Heart left ventricle (tissue), 16 donors: Measurements from ENCODE around the gene NFAT5. TPM values are rescaled to one million over a fixed set of nuclear protein-coding genes. Genes with fewer than 3 reads are reported as not detected.
"Not testable (repeated sequence)": the region's sequence is repeated elsewhere in the genome, so short reads cannot be mapped to it uniquely, and the experiment has no call there.

Experiments
- ATAC-seq, 4 donors: fragments of 200-7000 bp; cut with Tn5 transposase; one replicate each; pipeline ENCODE4 v1.9.1; 2020 to 2022; ENCODE audit warnings: moderate library complexity in 4 of 4, mild to moderate bottlenecking in 3 of 4, moderate number of reproducible peaks in 1 of 4
- DNase-seq, 5 donors: peaks; one replicate each; pipeline ENCODE4 v3.0.0-alpha.2; 2020
- H3K27ac ChIP-seq, 12 donors: fragments of 200-600 bp; sonication (generic) in 4 of 12; one replicate each; pipeline versions ENCODE4 v1.5.0 to v1.8.0; 2016 to 2022; ENCODE audit warnings: mild to moderate bottlenecking in 2 of 12
- H3K27me3 ChIP-seq, 9 donors: fragments of 200-600 bp; sonication (generic) in 2 of 9; one replicate each; pipeline versions ENCODE4 v1.5.1 to v1.8.0; 2016 to 2022; ENCODE audit warnings: mild to moderate bottlenecking in 3 of 9
- H3K36me3 ChIP-seq, 9 donors: fragments of 200-600 bp; sonication (generic) in 2 of 9; one replicate each; pipeline versions ENCODE4 v1.5.0 to v1.8.0; 2018 to 2022; ENCODE audit warnings: mild to moderate bottlenecking in 2 of 9
- H3K4me1 ChIP-seq, 12 donors: fragments of 200-600 bp; sonication (generic) in 4 of 12; one replicate each; pipeline versions ENCODE4 v1.5.0 to v1.8.0; 2016 to 2022; ENCODE audit warnings: mild to moderate bottlenecking in 3 of 12
- H3K4me3 ChIP-seq, 12 donors: fragments of 200-600 bp; sonication (generic) in 4 of 12; one replicate each; pipeline versions ENCODE4 v1.5.0 to v1.8.0; 2017 to 2022; ENCODE audit warnings: mild to moderate bottlenecking in 9 of 12, moderate library complexity in 4 of 12
- H3K9me3 ChIP-seq, 12 donors: fragments of 200-600 bp; sonication (generic) in 4 of 12; one replicate each; pipeline versions ENCODE4 v1.5.0 to v1.8.0; 2016 to 2022; ENCODE audit warnings: mild to moderate bottlenecking in 1 of 12
- POLR2A ChIP-seq, 2 donors: fragments of 450-650 bp; IDR thresholded peaks; one replicate each; pipeline ENCODE4 v1.6.1; 2017; ENCODE audit warnings: antibody characterized with exemption in 2 of 2, mild to moderate bottlenecking in 2 of 2, moderate library complexity in 2 of 2
- WGBS, 4 donors: extraction: QIAGEN DNeasy Blood & Tissue Kit in 2 of 4; methylation state at CpG; one replicate each; pipeline versions ENCODE4 v1.1.5 to v1.1.7; 2013 to 2018; 5-methylcytosine and 5-hydroxymethylcytosine counted together
- intact Hi-C, 10 donors: fragments of 100-400 bp; cut with DNase I; formaldehyde crosslinking; loops; one replicate each; pipeline versions ENCODE4 v1.11.1 to v1.14.2; 2022
- polyA plus RNA-seq, 2 donors: library from polyadenylated mRNA; stranded (reverse); fragments of 200-250 nt; gene quantifications; one replicate each; pipeline ENCODE4 v1.2.3, GENCODE V29; 2013
- total RNA-seq, 9 donors: library from RNA; depleted of rRNA in 2 of 9; stranded (reverse); fragments of >200 nt in 2 of 9; fragmentation: NEBNext Ultra II Directional in 3 of 9; extraction: Animal tissue kit (Norgen Biotek cat#: 25700) in 3 of 9; gene quantifications; one replicate each; pipeline versions ENCODE4 v1.1.0 to v1.2.4, GENCODE V29; 2016 to 2023
- TF ChIP-seq, protein P1 (sequence below), 12 donors: fragments of 200-600 bp; sonication (generic) in 4 of 12; IDR thresholded peaks; one replicate each; pipeline versions ENCODE4 v1.5.0 to v1.8.0; 2018 to 2022; ENCODE audit warnings: antibody characterized with exemption in 12 of 12, mild to moderate bottlenecking in 5 of 12
- donor health status: ischemic (EF 13 %, LVEDD 7.1; RV severe dilation, severe dysfunction).
- donor health status: healthy with polysubstance abuse.
- donor health status: DM: no; HTN: yes; CAD: no.
- donor health status: DM: no; HTN: no; CAD: no.
- donor health status: ischemic (EF 25% LVEDD 6.9; RV normal size, moderate dysfunction).
- donor health status: ischemic (EF 25% LVEDD 5.7; RV mildly dilated, moderate dysfunction).
- donor health status: healthy.
- donor health status: DM: yes; HTN: yes; CAD: no.
- donor health status: ischemic (EF 35%, LVEDD 5.7; RV mildly dilated, moderate dysfunction).
- donor health status: nonischemic (EF 11% LVEDD 7.7; RV severe dilation, severe dysfunction).
- donor health status: DM: yes; HTN: yes; CAD: no.
- donor health status: PGD.
- donor health status: ischemic (EF 29% LVEDD 5.4; RV normal size, mild dysfunction).
- donor health status: nonischemic (EF 23%, LVEDD 6.1; RV moderate dilation, normal function).

The NFAT5 gene
- total and polyA plus RNA-seq, 11 donors = 4.9 to 30.5 (median 20.6) TPM

DNA sequence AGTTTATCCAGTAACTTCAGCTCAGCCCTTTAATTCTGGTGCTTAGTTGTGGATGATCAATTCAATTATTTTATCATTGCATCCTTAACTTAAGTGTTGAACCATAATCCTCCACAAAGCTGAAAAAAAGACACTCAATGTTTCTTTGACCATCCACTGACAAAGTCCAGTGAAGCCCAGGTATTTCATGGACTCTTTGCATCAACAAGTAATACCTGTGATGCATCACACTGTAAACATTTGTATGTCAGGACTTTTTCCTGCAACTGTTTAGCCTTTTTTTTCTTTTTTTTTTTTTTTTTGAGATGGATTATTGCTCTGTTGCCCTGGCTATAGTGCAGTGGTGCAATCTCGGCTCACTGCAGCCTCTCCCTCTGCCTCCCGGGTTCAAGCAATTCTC lies 6.6 kb upstream of the NFAT5 start:
- Histone ChIP-seq H3K27me3 (no peaks in the 10 kb centered on the region), H3K27ac (no peak overlapping the region), H3K4me3 (no peak overlapping the region), H3K4me1 (peaks cover 0 to 12% (median 0%) of the 10 kb centered on the region in 12 donors), H3K9me3 (no peaks in the 10 kb centered on the region), H3K36me3 (no peaks in the 10 kb centered on the region)
- intact Hi-C loops = loop anchor here in 1 of 10 donors (5.0 kb wide), 1 partner anchor 72 kb away; no protein-coding TSS in a partner anchor
- no peak for TF ChIP-seq POLR2A (IDR thresholded peaks at IDR 0.05)
- TF ChIP-seq, protein P1, sequence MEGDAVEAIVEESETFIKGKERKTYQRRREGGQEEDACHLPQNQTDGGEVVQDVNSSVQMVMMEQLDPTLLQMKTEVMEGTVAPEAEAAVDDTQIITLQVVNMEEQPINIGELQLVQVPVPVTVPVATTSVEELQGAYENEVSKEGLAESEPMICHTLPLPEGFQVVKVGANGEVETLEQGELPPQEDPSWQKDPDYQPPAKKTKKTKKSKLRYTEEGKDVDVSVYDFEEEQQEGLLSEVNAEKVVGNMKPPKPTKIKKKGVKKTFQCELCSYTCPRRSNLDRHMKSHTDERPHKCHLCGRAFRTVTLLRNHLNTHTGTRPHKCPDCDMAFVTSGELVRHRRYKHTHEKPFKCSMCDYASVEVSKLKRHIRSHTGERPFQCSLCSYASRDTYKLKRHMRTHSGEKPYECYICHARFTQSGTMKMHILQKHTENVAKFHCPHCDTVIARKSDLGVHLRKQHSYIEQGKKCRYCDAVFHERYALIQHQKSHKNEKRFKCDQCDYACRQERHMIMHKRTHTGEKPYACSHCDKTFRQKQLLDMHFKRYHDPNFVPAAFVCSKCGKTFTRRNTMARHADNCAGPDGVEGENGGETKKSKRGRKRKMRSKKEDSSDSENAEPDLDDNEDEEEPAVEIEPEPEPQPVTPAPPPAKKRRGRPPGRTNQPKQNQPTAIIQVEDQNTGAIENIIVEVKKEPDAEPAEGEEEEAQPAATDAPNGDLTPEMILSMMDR (IDR thresholded peaks at IDR 0.05) = no peak
- 94 to 100% (median 97%) methylated on average over 2 of the region's 2 CpGs for WGBS, 4 donors
- no peak for DNase-seq
- no peak for ATAC-seq

DNA sequence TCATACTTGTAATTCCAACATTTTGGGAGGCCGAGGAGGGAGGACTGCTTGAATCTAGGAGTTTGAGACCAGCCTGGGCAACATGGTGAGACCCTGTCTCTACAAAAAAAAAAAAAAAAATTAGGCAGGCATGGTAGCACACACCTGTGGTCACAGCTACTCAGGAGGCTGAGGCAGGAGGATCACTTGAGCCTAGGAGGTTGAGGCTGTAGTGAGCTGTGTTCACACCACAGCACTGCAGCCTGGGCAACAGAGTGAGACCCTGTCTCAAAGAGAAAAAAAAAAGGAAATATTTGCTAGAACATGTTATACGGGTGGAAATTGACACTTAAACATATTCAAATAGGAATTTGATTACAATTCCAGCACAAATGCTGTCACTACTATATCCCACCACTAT lies 4.4 kb upstream of the NFAT5 start:
- not testable (repeated sequence) for H3K27me3 ChIP-seq, H3K4me3 ChIP-seq, H3K27ac ChIP-seq, DNase-seq, ATAC-seq, H3K9me3 ChIP-seq, H3K36me3 ChIP-seq
- intact Hi-C loops = loop anchor here in 7 of 10 donors (5.0 to 10.0 kb wide), 7 partner anchors 64 to 303 kb away; partner anchors contain the start of genes CYB5B (in 6 of the 7), NOB1 (in 1 of the 7) and TERF2 (in 1 of the 7)
- 94 to 96% (median 95%) methylated on average over 2 of the region's 2 CpGs for WGBS, 4 donors
- peaks cover 0 to 17% (median 2%) of the 10 kb centered on the region in 12 donors for H3K4me1 ChIP-seq

DNA sequence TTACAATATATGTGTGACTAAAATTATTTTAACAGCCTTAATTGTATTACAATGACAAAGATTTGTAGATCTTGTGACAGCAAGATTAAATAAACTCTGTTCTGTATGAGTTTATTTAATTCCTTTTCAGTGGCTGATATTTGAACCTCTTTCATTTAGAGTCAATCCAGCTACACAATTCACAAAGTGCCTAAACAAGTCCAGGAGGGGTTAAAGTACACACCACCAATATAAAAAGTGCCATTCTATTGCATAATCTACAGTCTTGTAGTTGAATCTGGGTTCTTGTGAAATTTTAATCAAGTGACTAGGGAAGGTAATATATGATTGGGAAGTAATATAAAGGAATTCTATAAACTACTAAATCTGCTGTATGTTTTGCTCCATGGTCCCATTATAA lies 3.9 kb upstream of the NFAT5 start:
- no peak for DNase-seq
- no peak for ATAC-seq
- TF ChIP-seq, protein P1 (IDR thresholded peaks at IDR 0.05) = no peak
- TF ChIP-seq POLR2A (IDR thresholded peaks at IDR 0.05) = no peak
- H3K27ac ChIP-seq = no peak overlapping the region
- H3K9me3 ChIP-seq = no peaks in the 10 kb centered on the region
- peaks cover 0 to 18% (median 2%) of the 10 kb centered on the region in 12 donors for H3K4me1 ChIP-seq
- no peaks in the 10 kb centered on the region for H3K36me3 ChIP-seq
- no peak overlapping the region for H3K4me3 ChIP-seq
- intact Hi-C loops = loop anchor here in 7 of 10 donors (5.0 to 10.0 kb wide), 7 partner anchors 65 to 303 kb away; partner anchors contain the start of genes CYB5B (in 6 of the 7), NOB1 (in 1 of the 7) and TERF2 (in 1 of the 7)
- H3K27me3 ChIP-seq = no peaks in the 10 kb centered on the region

DNA sequence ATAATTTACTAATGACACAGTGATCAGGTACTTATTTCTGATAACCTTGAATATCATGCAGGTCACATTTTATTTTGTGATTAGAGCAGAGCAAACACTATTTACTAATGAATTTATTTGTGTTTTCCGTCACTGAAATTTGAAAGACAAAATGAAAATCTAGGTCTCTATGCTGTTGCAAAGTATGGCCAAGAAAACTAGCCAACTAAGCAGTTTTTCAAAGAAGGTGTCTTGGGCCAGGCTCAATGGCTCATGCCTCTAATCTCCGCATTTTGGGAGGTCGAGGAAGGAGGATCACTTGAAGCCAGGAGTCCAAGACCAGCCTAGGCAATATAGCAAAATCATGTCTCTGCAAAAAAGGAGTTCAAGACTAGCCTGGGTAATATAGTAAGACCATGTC lies 3.0 kb upstream of the NFAT5 start:
- intact Hi-C loops = loop anchor here in 7 of 10 donors (5.0 to 10.0 kb wide), 7 partner anchors 66 to 302 kb away; partner anchors contain the start of genes CYB5B (in 6 of the 7), NOB1 (in 1 of the 7) and TERF2 (in 1 of the 7)
- WGBS, 4 donors = 93 to 99% (median 95%) methylated on average over 3 of the region's 3 CpGs
- Histone ChIP-seq H3K9me3 (no peaks in the 10 kb centered on the region), H3K4me1 (peaks cover 0 to 27% (median 8%) of the 10 kb centered on the region in 12 donors), H3K4me3 (no peak overlapping the region), H3K27ac (no peak overlapping the region), H3K27me3 (no peaks in the 10 kb centered on the region), H3K36me3 (no peaks in the 10 kb centered on the region)
- DNase-seq = no peak
- TF ChIP-seq POLR2A (IDR thresholded peaks at IDR 0.05) = no peak
- TF ChIP-seq, protein P1 (IDR thresholded peaks at IDR 0.05) = no peak
- no peak for ATAC-seq
